NCI-H526 treated with DMSO at 0.1 percent for 48 hours (cell line): Measurements from ENCODE around the gene POLD1.
"Not testable (repeated sequence)": the region's sequence is repeated elsewhere in the genome, so short reads cannot be mapped to it uniquely, and the experiment has no call there.

Experiments used
- DNase-seq: peaks from one replicate; lab custom pipeline; 2025; lab: John Stamatoyannopoulos, UW

The POLD1 gene

DNA sequence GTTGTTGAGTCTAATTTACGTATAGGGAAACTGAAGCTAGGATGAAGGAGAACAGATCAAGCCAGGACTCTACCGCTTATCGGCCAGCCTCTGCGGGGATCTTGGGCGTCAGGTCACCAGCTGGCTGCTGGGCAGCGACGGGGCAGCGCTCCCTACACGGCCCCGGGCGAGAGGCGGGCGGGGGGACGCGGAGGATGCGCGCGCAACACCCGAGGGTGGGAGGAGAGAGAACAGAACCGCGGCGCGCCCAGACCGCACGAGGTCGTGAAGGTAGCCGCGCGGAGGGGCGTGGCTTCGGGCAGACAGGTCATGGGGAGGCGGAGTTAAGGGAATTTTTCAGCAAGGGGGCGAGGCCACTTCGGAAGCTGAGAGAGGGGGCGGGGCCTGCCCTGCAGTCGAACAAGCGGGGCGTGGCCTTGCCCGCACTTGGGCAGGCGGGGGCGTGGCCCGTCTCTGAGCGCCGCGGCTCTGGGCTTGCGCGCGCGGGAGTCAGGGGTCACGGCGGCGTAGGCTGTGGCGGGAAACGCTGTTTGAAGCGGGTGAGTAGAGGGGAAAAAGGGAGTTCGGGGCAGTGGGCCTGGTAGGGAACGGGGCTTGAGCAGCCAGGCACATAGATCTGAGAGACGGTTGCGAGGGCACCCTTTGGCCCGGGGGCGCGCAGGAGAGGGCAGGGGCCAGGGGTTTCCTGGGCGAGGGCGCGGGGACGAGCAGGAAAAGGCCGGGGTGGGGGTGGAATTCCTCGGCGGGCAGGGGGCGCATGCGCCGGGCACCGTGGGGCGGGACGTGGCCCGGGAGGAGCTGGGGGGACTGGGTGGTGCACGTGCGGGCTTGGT, at the start of gene POLD1:
POLD1 (plus strand) TSS at position 496 of the 833 bp plus-strand sequence. CDS start 14,505 bp downstream, outside the sequence.
- DNase-seq: peak; percentile 97

- no peak for DNase-seq
Measured at GRCh38 chr19:50334741-50335421, 49.3 kb upstream of the POLD1 start.

DNA sequence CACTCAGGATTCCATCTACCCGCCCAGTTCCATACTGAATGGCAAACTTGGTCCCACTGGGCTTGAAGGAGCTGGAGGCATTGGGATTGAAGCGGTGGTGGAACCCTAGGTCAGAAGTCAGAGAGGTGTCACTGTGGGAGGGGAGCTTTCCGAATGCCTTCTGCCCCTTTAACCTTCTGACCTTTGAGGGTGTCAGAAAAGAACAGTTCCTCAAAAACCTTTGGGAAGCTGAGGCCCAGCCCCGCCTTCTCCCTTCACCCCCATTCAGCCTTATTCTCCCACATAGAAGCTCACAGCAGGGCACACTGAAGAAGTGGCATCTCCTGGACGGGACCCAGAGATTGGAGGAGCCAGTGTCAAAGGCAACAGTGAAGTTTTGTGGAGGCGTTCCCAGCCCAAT, 47.1 kb upstream of the POLD1 start:
- DNase-seq: not testable (repeated sequence)

DNA sequence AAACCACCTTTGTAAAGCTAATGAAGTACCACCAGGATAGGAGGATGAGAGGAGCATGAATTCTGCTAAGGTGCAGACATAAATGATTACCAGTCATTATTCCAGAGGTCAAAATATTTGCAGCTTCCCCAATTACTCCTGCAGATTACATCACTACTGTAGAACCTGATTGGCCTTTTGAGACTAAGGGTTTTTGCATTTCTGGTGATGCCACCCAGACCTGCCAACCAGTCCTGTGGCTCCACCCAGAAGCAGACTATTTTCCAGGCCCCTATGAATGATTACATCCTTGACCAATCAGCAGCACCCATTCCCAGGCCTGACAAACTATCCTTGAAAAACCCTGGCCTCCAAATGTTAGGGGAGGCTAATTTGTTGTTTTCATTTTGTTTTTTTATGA, 43.8 kb upstream of the POLD1 start:
- DNase-seq: no peak

DNA sequence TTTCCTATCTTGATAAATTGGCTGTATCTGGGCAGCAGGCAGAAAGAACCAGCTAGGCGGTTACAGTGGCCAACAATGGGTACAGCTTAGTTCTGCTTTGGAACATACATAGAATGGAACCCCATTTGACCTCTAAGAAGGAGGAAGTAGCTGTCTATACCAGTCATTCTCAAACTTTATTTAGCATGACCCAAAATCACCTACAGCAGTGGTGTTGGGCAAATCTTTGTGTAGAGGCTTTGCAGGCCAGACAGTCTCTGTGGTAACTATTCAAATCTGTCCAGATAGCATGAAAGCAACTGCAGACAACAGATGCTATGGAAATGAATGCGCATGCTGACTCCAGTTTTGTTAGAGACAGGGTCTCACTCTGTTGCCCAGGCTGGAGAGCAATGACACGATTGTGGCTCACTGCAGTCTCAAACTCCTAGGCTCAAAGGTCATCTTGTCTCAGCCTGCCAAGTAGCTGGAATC, 43.0 kb upstream of the POLD1 start:
- DNase-seq: no peak

DNA sequence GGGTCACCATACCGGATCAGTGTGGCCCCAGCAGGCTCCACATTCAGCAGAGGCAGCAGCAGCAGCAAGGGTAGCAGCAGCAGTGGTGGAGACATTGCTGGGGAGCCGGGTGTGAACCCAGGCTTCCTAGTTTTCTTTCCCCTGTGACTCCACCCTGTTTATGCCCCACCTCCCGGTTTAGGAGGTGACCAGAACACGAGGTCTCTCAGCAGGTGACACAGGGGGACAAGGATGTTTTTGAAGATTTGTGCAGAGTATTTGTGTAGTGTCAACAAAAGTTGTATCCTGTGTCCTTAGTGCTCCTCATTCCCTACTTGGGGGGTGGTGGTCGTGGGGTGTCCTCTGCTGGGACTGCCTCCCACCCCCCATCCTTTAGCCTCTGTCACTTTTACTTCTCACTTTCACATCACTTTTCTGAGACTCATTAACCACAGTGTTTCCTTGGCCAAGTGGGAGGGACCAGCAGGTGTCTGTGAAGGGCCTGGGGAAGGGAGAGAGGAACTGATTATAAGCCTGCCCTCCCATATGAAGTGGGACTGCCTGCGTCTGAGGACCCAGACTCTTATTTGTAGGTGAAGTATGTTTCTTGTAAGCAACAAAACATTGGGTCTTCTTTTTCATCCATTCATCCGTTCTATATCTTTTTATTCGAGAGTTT, 39.4 kb upstream of the POLD1 start:
- no peak for DNase-seq

DNA sequence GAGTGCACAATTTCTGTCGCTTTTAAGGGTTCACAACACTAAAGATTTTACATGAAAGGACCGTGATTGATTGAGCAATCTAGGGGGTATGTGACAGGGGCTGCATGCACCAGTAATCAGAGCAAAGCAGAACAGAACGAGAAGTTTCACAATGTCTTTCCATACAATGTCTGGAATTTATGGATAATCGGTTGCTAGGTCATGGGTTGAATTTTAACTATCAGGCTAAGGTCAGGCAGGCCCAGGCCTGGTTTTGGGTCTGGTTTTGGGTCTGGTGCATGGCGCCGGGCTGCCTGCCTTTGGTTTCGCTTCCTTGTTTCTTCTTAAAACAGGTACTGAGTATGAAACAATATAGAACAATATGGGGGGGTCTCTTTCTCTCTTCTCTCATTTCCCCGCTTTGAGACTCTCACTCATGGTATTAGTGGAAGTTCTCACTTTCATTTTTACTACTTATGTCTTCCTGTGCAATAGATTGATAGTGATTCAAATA, 37.0 kb upstream of the POLD1 start:
- DNase-seq: not testable (repeated sequence)

DNA sequence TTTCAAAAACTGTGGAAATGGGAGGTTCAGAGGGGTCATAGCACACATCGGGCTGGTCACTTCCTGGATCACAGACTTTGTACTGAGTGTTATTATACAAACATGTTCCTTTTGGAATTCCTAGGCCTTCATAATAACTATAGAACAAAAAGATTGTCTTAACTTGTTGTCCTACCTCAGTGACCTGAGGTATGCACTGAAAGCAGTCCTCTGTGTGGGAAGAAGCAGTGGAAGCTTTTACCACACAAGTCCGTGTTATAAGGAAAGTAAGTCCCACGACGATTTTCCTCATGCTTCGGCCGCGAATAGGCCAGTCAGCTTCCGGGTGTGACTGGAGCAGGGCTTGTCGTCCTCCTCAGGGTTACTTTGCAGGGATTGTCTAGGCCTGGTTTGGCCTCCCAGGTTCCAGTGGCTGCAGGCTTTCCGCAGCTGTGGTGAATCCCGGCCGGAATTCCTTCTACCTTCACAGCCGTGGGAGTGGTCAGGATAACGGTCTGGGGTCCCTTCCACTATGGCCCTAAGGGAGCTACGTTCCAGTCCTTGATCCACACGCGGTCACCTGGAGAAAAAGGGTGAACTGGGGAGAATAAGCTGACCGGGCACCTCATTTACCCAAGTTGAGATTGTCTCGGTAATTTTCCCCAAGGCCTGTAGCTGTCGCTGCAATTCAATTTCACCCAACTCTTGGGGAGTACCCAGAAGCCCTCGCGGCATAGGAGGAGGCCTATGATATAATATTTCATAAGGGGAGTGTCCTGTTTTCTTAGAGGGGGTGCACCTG, 34.7 kb upstream of the POLD1 start:
- DNase-seq: no peak

GRCh38 chr19:50352242-50352641, 31.9 kb upstream of the POLD1 start:
- DNase-seq: no peak

- not testable (repeated sequence) for DNase-seq
Measured at GRCh38 chr19:50353487-50353880, 30.7 kb upstream of the POLD1 start.

GRCh38 chr19:50356691-50357177, 27.4 kb upstream of the POLD1 start:
- DNase-seq: no peak

GRCh38 chr19:50357178-50358100, 26.7 kb upstream of the POLD1 start:
- DNase-seq: peak; percentile 42

- DNase-seq: no peak
Measured at GRCh38 chr19:50358483-50359327, 25.4 kb upstream of the POLD1 start.

DNA sequence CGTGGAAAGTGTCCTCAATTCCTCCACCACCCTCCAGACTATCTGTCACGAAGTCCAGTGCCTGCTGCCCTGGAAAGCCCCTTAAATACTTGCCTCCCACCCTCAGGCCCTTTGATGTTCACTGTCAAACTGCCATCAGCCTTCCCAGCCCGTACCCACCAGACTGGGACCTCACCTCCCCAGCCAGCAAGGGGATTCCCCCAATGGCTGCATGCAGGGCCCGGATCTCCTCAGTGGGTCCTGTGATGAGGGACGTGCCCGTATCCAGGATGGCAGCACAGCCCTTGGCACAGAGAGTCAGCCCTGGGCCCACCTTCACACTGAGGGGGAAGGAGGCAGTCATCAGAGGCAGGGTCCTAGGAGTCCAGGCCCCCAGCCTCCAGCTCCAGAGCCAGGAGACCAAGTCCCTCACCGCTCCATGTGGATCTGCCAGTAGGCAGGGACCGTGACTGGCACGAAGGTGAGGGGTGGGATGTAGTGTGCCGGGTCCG, 24.8 kb upstream of the POLD1 start:
- DNase-seq: no peak

DNA sequence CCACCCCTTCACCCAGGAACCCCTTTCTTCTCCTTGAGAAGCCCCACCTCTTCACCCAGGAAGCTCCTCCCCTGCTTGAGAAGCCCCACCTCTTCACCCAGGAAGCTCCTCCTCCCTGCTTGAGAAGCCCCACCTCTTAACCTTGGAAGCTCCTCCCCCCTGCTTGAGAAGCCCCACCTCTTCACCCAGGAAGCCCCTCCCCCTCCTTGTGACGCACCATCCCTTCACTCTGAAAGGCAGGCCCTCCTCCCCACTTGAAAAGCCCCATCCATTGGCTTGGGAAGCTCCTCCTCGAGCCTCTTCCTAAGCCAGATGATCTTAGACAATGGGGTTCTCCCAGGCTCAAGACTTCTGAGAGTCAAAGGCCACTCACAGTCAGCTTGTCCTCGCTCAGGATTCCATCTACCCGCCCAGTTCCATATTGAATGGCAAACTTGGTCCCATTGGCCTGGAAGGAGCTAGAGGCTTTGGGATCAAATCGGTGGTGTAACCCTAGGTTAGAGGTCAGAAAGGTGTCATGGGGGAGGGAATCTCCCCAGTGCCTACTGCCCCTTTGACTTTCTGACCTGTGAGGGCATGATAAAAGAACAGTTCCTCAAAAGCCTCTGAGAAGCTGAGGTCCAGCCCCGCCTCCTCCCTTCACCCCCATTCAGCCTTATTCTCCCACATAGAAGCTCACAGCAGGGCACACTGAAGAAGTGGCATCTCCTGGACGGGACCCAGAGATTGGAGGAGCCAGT, 22.7 kb upstream of the POLD1 start:
- no peak for DNase-seq

- DNase-seq: no peak
Measured at GRCh38 chr19:50362030-50362412, 22.1 kb upstream of the POLD1 start.

DNA sequence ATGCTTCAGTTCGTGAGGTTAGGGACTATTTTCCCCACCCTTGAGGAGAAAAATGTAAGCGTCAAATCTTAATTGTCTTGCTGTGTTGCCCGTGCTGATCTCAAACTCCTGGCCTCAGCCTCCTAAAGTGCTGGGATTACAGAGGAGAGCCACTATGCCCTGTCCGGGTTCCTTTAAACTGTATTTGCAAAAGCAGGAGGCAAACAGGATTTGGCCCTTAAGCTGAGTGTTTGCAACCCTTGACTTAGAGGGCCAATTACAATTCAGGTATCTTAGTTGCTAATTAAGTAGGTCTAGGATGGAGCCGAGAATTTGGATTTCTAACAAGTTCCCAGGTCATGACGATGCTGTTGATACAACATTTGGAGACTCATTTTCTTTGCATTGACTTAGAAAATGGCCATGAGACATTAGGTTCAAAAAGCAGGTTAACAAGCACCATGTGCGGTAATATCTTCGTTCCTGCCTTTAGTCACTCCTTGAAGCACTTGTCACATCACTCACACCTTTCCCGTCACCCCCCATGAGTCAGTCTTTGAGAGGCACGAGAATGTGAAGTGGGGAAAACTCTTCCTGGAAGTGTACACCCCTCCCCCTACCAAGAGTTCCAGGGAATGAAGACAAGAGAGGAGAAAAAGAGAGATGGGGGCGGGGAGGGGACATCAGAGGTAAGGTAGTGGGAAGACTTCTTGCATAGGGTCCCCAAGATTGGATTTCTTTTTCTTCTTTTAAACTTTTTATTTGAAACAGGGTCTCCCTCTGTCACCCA, 21.3 kb upstream of the POLD1 start:
- no peak for DNase-seq
